Mesenchymal stem cell (in vitro differentiated cells and primary cell): ENCODE results near the gene HERPUD2.

Experiments
- DNase-seq: peaks from one replicate; pipeline ENCODE4 v3.0.0-alpha.2; 2013
- H2AFZ ChIP-seq: one replicate; pipeline ENCODE4 v1.6.1; 2013; ENCODE audit warnings: low read depth, mild to moderate bottlenecking, control low read depth, inconsistent platforms, low read length, moderate library complexity
- H2AK5ac ChIP-seq: 2 replicates; pipeline ENCODE4 v1.6.1; 2013; ENCODE audit warnings: low read length, moderate library complexity, mild to moderate bottlenecking, inconsistent platforms; ENCODE audit not compliant: severe bottlenecking
- H2BK120ac ChIP-seq: one replicate; pipeline ENCODE4 v1.6.1; 2013; ENCODE audit warnings: low read depth, mild to moderate bottlenecking, inconsistent platforms, low read length, moderate library complexity
- H2BK12ac ChIP-seq, 2 experiments: one replicate each; pipeline ENCODE4 v1.6.1; 2013; ENCODE audit warnings: inconsistent platforms in 2 of 2, low read length in 2 of 2, mild to moderate bottlenecking in 2 of 2, moderate library complexity in 2 of 2, control low read depth in 1 of 2
- H2BK15ac ChIP-seq: one replicate; pipeline ENCODE4 v1.6.1; 2013; ENCODE audit warnings: mild to moderate bottlenecking, low read depth, inconsistent platforms; ENCODE audit not compliant: poor library complexity, severe bottlenecking
- H2BK5ac ChIP-seq: 2 replicates; pipeline ENCODE4 v1.6.1; 2013; ENCODE audit warnings: low read depth, mild to moderate bottlenecking, low read length, control low read depth, inconsistent platforms; ENCODE audit not compliant: poor library complexity, severe bottlenecking
- H3K14ac ChIP-seq, 2 experiments: one replicate each; pipeline ENCODE4 v1.6.1; 2013; ENCODE audit warnings: inconsistent platforms in 2 of 2, low read length in 2 of 2, control low read depth in 1 of 2, mild to moderate bottlenecking in 1 of 2, moderate library complexity in 1 of 2
- H3K18ac ChIP-seq, 2 experiments: one replicate each; pipeline ENCODE4 v1.6.1; 2013; ENCODE audit warnings: inconsistent platforms in 2 of 2, low read length in 2 of 2, control low read depth in 1 of 2, low read depth in 1 of 2, mild to moderate bottlenecking in 1 of 2
- H3K23ac ChIP-seq, 2 experiments: one replicate each; pipeline ENCODE4 v1.6.1; 2013; ENCODE audit warnings: inconsistent platforms in 2 of 2, low read length in 2 of 2, mild to moderate bottlenecking in 2 of 2, moderate library complexity in 2 of 2, control low read depth in 1 of 2
- H3K27ac ChIP-seq: 2 replicates; pipeline ENCODE4 v1.5.1; 2013; ENCODE audit warnings: mild to moderate bottlenecking, moderate library complexity, low read length, control low read depth, inconsistent platforms; ENCODE audit not compliant: poor library complexity, severe bottlenecking
- H3K27me3 ChIP-seq, 2 experiments: 2 replicates each; pipeline versions ENCODE4 v1.6.1 to v1.7.0; 2013; ENCODE audit warnings: low read length in 2 of 2, mild to moderate bottlenecking in 2 of 2, moderate library complexity in 2 of 2, control low read depth in 1 of 2, inconsistent platforms in 1 of 2; ENCODE audit not compliant: control insufficient read depth in 1 of 2, insufficient read depth in 1 of 2
- H3K36me3 ChIP-seq, 2 experiments: 2 replicates each; pipeline versions ENCODE4 v1.6.1 to v1.7.0; 2013; ENCODE audit warnings: low read length in 2 of 2, control low read depth in 1 of 2, inconsistent platforms in 1 of 2, low read depth in 1 of 2, mild to moderate bottlenecking in 1 of 2; ENCODE audit not compliant: insufficient read depth in 2 of 2, control insufficient read depth in 1 of 2
- H3K4ac ChIP-seq, 2 experiments: one replicate each; pipeline ENCODE4 v1.6.1; 2013; ENCODE audit warnings: inconsistent platforms in 2 of 2, low read length in 2 of 2, mild to moderate bottlenecking in 2 of 2, moderate library complexity in 2 of 2, control low read depth in 1 of 2, low read depth in 1 of 2
- H3K4me1 ChIP-seq: 2 replicates; pipeline ENCODE4 v1.6.1; 2013; ENCODE audit warnings: low read depth, low read length, control low read depth; ENCODE audit not compliant: control insufficient read depth, insufficient read depth
- H3K4me2 ChIP-seq: 2 replicates; pipeline ENCODE4 v1.6.1; 2013; ENCODE audit warnings: low read length, mild to moderate bottlenecking, inconsistent platforms; ENCODE audit not compliant: poor library complexity, severe bottlenecking
- H3K4me3 ChIP-seq, 2 experiments: 2 replicates each; pipeline versions ENCODE4 v1.5.1 to v1.7.0; 2013; ENCODE audit warnings: low read length in 2 of 2, mild to moderate bottlenecking in 2 of 2, control low read depth in 1 of 2, low read depth in 1 of 2; ENCODE audit not compliant: insufficient read depth in 1 of 2
- H3K79me1 ChIP-seq: replicated peaks from 2 replicates; pipeline ENCODE4 v1.6.1; 2013; ENCODE audit warnings: mild to moderate bottlenecking, control low read depth, low read length, inconsistent platforms; ENCODE audit not compliant: poor library complexity, severe bottlenecking
- H3K9ac ChIP-seq: 2 replicates; pipeline ENCODE4 v1.7.0; 2013; ENCODE audit warnings: mild to moderate bottlenecking, low read length, moderate library complexity
- H3K9me3 ChIP-seq: 2 replicates; pipeline ENCODE4 v1.7.0; 2013; ENCODE audit warnings: mild to moderate bottlenecking, low read length; ENCODE audit not compliant: control insufficient read depth
- H4K8ac ChIP-seq: one replicate; pipeline ENCODE4 v1.6.1; 2013; ENCODE audit warnings: inconsistent platforms, mild to moderate bottlenecking, low read length, moderate library complexity
- H4K91ac ChIP-seq: one replicate; pipeline ENCODE4 v1.6.1; 2013; ENCODE audit warnings: mild to moderate bottlenecking, low read length, inconsistent platforms
- WGBS: methylation state at CpG from one replicate; pipeline ENCODE4 v1.1.7; 2013; ENCODE audit warnings: mixed read lengths; 5-methylcytosine and 5-hydroxymethylcytosine counted together

The HERPUD2 gene

GRCh38 chr7:35681231-35682029 is 13.5 kb downstream of the HERPUD2 start:
- H3K23ac ChIP-seq = no peak overlapping the region
- H2BK120ac ChIP-seq = no peak overlapping the region
- H2AK5ac ChIP-seq = no peak overlapping the region
- no peak overlapping the region for H3K4me3 ChIP-seq
- no CpG with 5 or more reads among the region's 1 CpG for WGBS
- no peak overlapping the region for H3K4me2 ChIP-seq
- H4K91ac ChIP-seq = no peak overlapping the region
- H3K27ac ChIP-seq = no peak overlapping the region
- peaks cover 7% of the 10 kb centered on the region for H3K79me1 ChIP-seq
- no peak overlapping the region for H3K4ac ChIP-seq
- H3K9ac ChIP-seq = no peak overlapping the region
- no peak overlapping the region for H2BK15ac ChIP-seq
- no peak overlapping the region for H3K18ac ChIP-seq
- peaks cover 2 to 8% of the 10 kb centered on the region in 2 experiments for H3K36me3 ChIP-seq
- no peak overlapping the region for H2BK5ac ChIP-seq
- no peak overlapping the region for H4K8ac ChIP-seq
- no peaks in the 10 kb centered on the region for H3K27me3 ChIP-seq
- DNase-seq = no peak
- no peak overlapping the region for H3K14ac ChIP-seq
- no peaks in the 10 kb centered on the region for H3K4me1 ChIP-seq
- H2AFZ ChIP-seq = no peak overlapping the region
- H2BK12ac ChIP-seq = no peak overlapping the region
- H3K9me3 ChIP-seq = no peaks in the 10 kb centered on the region

- no peak overlapping the region for H4K91ac ChIP-seq
- H3K36me3 ChIP-seq = peaks cover under 1 to 8% of the 10 kb centered on the region in 2 experiments
- WGBS = 91% methylated on average over 1 of the region's 2 CpGs
- no peaks in the 10 kb centered on the region for H3K4me1 ChIP-seq
- peaks cover 9% of the 10 kb centered on the region for H3K79me1 ChIP-seq
- H2AFZ ChIP-seq = no peak overlapping the region
- no peak overlapping the region for H3K4me2 ChIP-seq
- H3K23ac ChIP-seq = no peak overlapping the region
- H3K14ac ChIP-seq = no peak overlapping the region
- H2BK5ac ChIP-seq = no peak overlapping the region
- no peak overlapping the region for H2BK15ac ChIP-seq
- H3K9me3 ChIP-seq = no peaks in the 10 kb centered on the region
- no peak overlapping the region for H2BK12ac ChIP-seq
- no peak overlapping the region for H4K8ac ChIP-seq
- no peak overlapping the region for H3K9ac ChIP-seq
- no peak overlapping the region for H3K4me3 ChIP-seq
- no peak overlapping the region for H3K18ac ChIP-seq
- H2BK120ac ChIP-seq = no peak overlapping the region
- H3K4ac ChIP-seq = no peak overlapping the region
- H3K27me3 ChIP-seq = no peaks in the 10 kb centered on the region
- no peak overlapping the region for H2AK5ac ChIP-seq
- H3K27ac ChIP-seq = no peak overlapping the region
- no peak for DNase-seq
These were observed 14.4 kb downstream of the HERPUD2 start for GRCh38 chr7:35680403-35681013.

- no peak overlapping the region for H3K9ac ChIP-seq
- no peak overlapping the region for H3K4me3 ChIP-seq
- 98% methylated on average over 3 of the region's 3 CpGs for WGBS
These were observed 17.2 kb downstream of the HERPUD2 start for GRCh38 chr7:35677582-35678356.

GRCh38 chr7:35676211-35676610 is 18.7 kb downstream of the HERPUD2 start:
- DNase-seq = no peak
- WGBS = no CpG with 5 or more reads among the region's 1 CpG

More at GRCh38 chr7:35677582-35678356, 17.2 kb downstream of the HERPUD2 start:
- no peak overlapping the region for H2BK120ac ChIP-seq
- H4K91ac ChIP-seq = no peak overlapping the region
- no peak overlapping the region for H3K4me2 ChIP-seq
- no peak overlapping the region for H3K4ac ChIP-seq
- no peak overlapping the region for H2BK15ac ChIP-seq
- H2BK12ac ChIP-seq = no peak overlapping the region
- H3K14ac ChIP-seq = no peak overlapping the region
- H4K8ac ChIP-seq = no peak overlapping the region
- H3K23ac ChIP-seq = no peak overlapping the region
- H3K27me3 ChIP-seq = no peaks in the 10 kb centered on the region
- no peak overlapping the region for H2AFZ ChIP-seq
- H3K79me1 ChIP-seq = peaks cover 14% of the 10 kb centered on the region
- H3K36me3 ChIP-seq = peaks cover 0 to 5% of the 10 kb centered on the region in 2 experiments
- H3K4me1 ChIP-seq = no peaks in the 10 kb centered on the region
- no peaks in the 10 kb centered on the region for H3K9me3 ChIP-seq
- no peak for DNase-seq
- no peak overlapping the region for H3K18ac ChIP-seq
- no peak overlapping the region for H2BK5ac ChIP-seq
- no peak overlapping the region for H2AK5ac ChIP-seq
- H3K27ac ChIP-seq = no peak overlapping the region

More at GRCh38 chr7:35676211-35676610, 18.7 kb downstream of the HERPUD2 start:
- no peak overlapping the region for H3K18ac ChIP-seq
- peaks cover 0 to 12% of the 10 kb centered on the region in 2 experiments for H3K36me3 ChIP-seq
- H3K27me3 ChIP-seq = no peaks in the 10 kb centered on the region
- no peak overlapping the region for H3K14ac ChIP-seq
- H3K4me3 ChIP-seq = no peak overlapping the region
- H3K4ac ChIP-seq = no peak overlapping the region
- no peak overlapping the region for H3K27ac ChIP-seq
- no peak overlapping the region for H4K8ac ChIP-seq
- H3K23ac ChIP-seq = no peak overlapping the region
- H2BK5ac ChIP-seq = no peak overlapping the region
- H3K4me1 ChIP-seq = no peaks in the 10 kb centered on the region
- no peak overlapping the region for H2BK15ac ChIP-seq
- H2BK12ac ChIP-seq = no peak overlapping the region
- no peak overlapping the region for H3K9ac ChIP-seq
- no peak overlapping the region for H2BK120ac ChIP-seq
- H3K79me1 ChIP-seq = peaks cover 14% of the 10 kb centered on the region
- no peak overlapping the region for H2AK5ac ChIP-seq
- H4K91ac ChIP-seq = no peak overlapping the region
- H2AFZ ChIP-seq = no peak overlapping the region
- H3K4me2 ChIP-seq = no peak overlapping the region
- H3K9me3 ChIP-seq = no peaks in the 10 kb centered on the region
